ENCODE measurements around the gene ALX1. TPM values are rescaled to one million over a fixed set of nuclear protein-coding genes. Genes with fewer than 3 reads are reported as not detected.

ALX1 gene
- polyA plus RNA-seq, 1 experiment = not detected

DNA sequence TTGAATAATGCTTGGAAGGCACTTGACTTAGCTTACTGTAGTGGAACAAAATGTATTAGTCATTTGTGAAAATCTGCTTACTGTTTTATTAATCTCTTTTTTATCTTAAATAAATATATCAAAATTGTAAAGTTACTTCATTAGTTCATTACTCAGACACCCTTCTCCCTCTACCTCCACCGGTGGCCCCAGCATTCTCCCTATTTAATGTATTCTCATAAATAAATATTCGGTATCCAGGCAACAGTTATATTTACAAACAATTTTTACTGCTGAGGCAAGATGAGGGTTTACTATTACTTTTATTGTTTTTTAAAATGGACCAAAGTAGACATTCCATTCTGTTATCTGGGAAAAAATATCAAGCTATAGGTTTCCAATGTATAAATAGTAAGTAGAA lies 19.6 kb upstream of the ALX1 start:
- no peak overlapping the region for H3K4me3 ChIP-seq (ENCODE audit: low read depth, low read length)
- ChIA-PET CTCF (interaction anchor here (1.2 to 1.3 kb wide), 2 partner anchors 9 to 13 kb away, joined by 3 to 4 read pairs; no protein-coding TSS in a partner anchor), POLR2A (no interaction called here)
- no peaks in the 10 kb centered on the region for H3K27me3 ChIP-seq (ENCODE audit: control insufficient read depth, insufficient read depth, low read length)
- H3K36me3 ChIP-seq (ENCODE audit: control insufficient read depth, insufficient read depth, low read length) = no peaks in the 10 kb centered on the region
- no peak for DNase-seq (ENCODE audit: low read depth)
- TF ChIP-seq, protein P1, sequence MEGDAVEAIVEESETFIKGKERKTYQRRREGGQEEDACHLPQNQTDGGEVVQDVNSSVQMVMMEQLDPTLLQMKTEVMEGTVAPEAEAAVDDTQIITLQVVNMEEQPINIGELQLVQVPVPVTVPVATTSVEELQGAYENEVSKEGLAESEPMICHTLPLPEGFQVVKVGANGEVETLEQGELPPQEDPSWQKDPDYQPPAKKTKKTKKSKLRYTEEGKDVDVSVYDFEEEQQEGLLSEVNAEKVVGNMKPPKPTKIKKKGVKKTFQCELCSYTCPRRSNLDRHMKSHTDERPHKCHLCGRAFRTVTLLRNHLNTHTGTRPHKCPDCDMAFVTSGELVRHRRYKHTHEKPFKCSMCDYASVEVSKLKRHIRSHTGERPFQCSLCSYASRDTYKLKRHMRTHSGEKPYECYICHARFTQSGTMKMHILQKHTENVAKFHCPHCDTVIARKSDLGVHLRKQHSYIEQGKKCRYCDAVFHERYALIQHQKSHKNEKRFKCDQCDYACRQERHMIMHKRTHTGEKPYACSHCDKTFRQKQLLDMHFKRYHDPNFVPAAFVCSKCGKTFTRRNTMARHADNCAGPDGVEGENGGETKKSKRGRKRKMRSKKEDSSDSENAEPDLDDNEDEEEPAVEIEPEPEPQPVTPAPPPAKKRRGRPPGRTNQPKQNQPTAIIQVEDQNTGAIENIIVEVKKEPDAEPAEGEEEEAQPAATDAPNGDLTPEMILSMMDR (IDR thresholded peaks at IDR 0.05; ENCODE audit: insufficient read depth, low read depth, low read length) = no peak

DNA sequence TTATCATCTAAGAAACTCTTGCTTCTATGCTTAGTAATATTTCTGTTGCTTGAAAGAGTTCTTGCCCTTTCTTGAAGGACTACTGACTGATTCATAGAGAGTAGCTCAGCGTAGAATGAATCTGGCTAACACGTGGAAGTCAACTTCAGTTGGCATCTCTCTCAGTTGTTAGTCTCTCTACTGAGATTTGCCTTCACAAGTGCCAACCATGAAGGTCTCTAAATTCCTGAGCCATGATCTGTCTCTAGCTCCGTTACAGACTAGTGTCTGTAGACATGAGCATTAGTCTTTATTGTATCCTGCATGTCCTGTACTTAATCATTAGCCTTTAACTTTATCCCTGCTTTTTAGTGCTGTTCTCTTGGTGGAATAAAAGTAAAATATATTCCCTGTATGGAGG lies 19.1 kb upstream of the ALX1 start:
- Histone ChIP-seq H3K4me3 (ENCODE audit: low read depth, low read length) (no peak overlapping the region), H3K36me3 (ENCODE audit: control insufficient read depth, insufficient read depth, low read length) (no peaks in the 10 kb centered on the region), H3K27me3 (ENCODE audit: control insufficient read depth, insufficient read depth, low read length) (no peaks in the 10 kb centered on the region)
- no peak for DNase-seq (ENCODE audit: low read depth)
- ChIA-PET CTCF (interaction anchor here (1.2 to 1.3 kb wide), 2 partner anchors 10 to 13 kb away, joined by 3 to 4 read pairs; no protein-coding TSS in a partner anchor), POLR2A (no interaction called here)
- TF ChIP-seq, protein P1 (IDR thresholded peaks at IDR 0.05; ENCODE audit: insufficient read depth, low read depth, low read length) = no peak

DNA sequence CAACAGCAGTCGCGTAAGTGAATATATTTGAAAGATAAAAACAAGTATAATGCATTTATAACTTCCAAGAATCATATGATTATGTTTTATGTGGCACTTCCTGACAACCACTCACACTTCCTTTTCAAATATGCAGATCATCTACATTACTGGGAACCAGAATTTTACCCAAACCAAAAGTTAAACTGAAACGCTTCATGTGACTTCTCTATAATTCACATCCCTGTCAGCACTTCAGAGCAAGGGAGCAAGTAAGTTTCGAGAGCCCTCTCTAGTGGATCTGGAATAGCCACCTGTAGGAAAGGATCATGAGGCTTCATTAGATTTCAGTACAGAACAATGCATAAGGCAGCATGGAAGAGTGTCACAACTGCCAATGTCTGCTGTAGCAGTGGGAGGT lies 13.7 kb upstream of the ALX1 start:
- TF ChIP-seq, protein P1 (IDR thresholded peaks at IDR 0.05; ENCODE audit: insufficient read depth, low read depth, low read length) = no peak
- DNase-seq (ENCODE audit: low read depth) = no peak
- H3K27me3 ChIP-seq (ENCODE audit: control insufficient read depth, insufficient read depth, low read length) = no peaks in the 10 kb centered on the region
- CTCF ChIA-PET = no interaction called here
- H3K4me3 ChIP-seq (ENCODE audit: low read depth, low read length) = no peak overlapping the region
- H3K36me3 ChIP-seq (ENCODE audit: control insufficient read depth, insufficient read depth, low read length) = no peaks in the 10 kb centered on the region
- POLR2A ChIA-PET = no interaction called here

DNA sequence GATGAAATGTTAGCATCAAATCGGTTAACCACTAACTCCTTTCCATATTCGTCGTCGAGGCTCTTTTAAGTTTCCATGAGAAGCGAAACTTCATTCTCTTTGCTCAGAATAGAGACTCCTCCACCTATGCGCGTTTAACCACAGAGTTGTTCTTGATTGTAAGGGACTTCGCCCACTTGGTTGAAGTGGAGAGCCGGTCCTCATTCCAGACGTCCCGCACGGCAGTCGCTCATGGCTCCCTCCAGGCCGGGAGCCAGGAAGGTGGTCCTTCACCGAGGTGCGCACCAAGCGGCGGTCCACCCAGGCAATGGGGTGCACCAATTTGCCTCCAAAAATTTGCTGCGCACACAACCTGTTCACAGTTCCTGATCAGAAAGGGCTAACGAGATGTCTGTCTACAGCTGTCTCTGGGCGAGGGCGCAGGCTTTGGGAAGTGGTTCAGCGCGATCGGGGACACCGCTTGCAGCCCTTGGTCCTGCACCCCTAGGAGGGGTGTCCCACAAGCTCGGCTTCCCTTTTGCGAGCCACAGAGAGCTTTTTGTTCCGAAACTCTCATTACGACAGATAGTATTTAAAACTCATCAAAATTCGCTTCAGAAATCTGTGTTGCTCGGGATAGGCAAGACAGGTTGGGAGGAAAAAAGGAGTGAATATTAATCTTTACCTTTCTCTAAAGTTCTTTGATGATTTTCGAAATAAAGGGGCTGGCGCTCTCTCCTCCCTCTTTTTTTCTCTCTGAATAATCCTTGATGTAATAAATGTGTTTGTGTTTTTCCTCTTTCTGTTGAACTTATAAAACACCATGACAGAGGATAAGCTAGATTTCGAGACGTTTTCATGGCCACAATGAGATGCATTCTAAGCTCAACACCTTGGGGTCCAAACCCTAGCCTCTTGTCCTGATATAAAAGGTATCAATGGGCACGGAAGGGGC lies 6.4 kb upstream of the ALX1 start:
- ChIA-PET CTCF (interaction anchor here (1.6 kb wide), 1 partner anchor 13 kb away, joined by 3 read pairs; no protein-coding TSS in a partner anchor), POLR2A (no interaction called here)
- TF ChIP-seq, protein P1 (IDR thresholded peaks at IDR 0.05; ENCODE audit: insufficient read depth, low read depth, low read length) = no peak
- Histone ChIP-seq H3K27me3 (ENCODE audit: control insufficient read depth, insufficient read depth, low read length) (peaks cover 12% of the 10 kb centered on the region), H3K36me3 (ENCODE audit: control insufficient read depth, insufficient read depth, low read length) (no peaks in the 10 kb centered on the region), H3K4me3 (ENCODE audit: low read depth, low read length) (no peak overlapping the region)
- no peak for DNase-seq (ENCODE audit: low read depth)

DNA sequence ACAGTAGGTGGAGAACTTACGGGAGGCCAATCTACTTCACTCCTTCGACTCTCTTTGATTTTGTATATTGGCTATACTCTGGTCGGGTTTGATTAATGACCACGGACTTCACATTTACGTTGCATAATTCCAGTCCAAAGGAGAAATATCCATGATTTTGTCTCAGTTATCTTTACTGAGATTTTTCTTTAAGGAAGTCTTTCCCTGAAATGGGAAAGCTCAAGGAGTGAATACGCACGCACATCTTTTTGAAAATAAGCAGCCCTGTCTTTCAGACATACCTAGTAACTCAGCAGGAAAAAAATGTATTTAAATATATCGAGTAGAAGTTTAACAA lies 5.7 kb upstream of the ALX1 start:
- H3K27me3 ChIP-seq (ENCODE audit: control insufficient read depth, insufficient read depth, low read length) = peaks cover 13% of the 10 kb centered on the region
- TF ChIP-seq, protein P1 (IDR thresholded peaks at IDR 0.05; ENCODE audit: insufficient read depth, low read depth, low read length) = no peak
- ChIA-PET CTCF (interaction anchor here (1.6 kb wide), 1 partner anchor 14 kb away, joined by 3 read pairs; no protein-coding TSS in a partner anchor), POLR2A (no interaction called here)
- DNase-seq (ENCODE audit: low read depth) = no peak
- H3K36me3 ChIP-seq (ENCODE audit: control insufficient read depth, insufficient read depth, low read length) = no peaks in the 10 kb centered on the region
- H3K4me3 ChIP-seq (ENCODE audit: low read depth, low read length) = no peak overlapping the region

All from BJ (cell line).